LNCAP (cell line): ENCODE results near the gene STK17B.

ENCODE experiments used
- CTCF ChIP-seq: fragments of 450-650 bp; IDR thresholded peaks from 2 replicates; pipeline ENCODE4 v1.5.1; 2017; ENCODE audit warnings: mild to moderate bottlenecking

STK17B gene

GRCh38 chr2:196119926-196120325, 51.5 kb downstream of the STK17B start:
- TF ChIP-seq CTCF, result no peak

GRCh38 chr2:196117214-196117705, 54.1 kb downstream of the STK17B start:
- no peak for TF ChIP-seq CTCF

- TF ChIP-seq CTCF, result no peak
Observed at GRCh38 chr2:196113061-196113974, 58.1 kb downstream of the STK17B start.

GRCh38 chr2:196112418-196113034, 58.9 kb downstream of the STK17B start:
- no peak for TF ChIP-seq CTCF

- no peak for TF ChIP-seq CTCF
Observed at GRCh38 chr2:196108604-196109003, 62.8 kb downstream of the STK17B start.

GRCh38 chr2:196105951-196106350, 65.4 kb downstream of the STK17B start:
- no peak for TF ChIP-seq CTCF

- TF ChIP-seq CTCF, result no peak
Observed at GRCh38 chr2:196104066-196104465, 67.3 kb downstream of the STK17B start.
